ENCODE results near the gene LHB.
"Not testable (repeated sequence)": the region's sequence is repeated elsewhere in the genome, so short reads cannot be mapped to it uniquely, and the experiment has no call there.

LHB gene

GRCh38 chr19:49049011-49049410 lies 32.1 kb upstream of the LHB start, which contains the start of gene CGB8:
TSS of gene CGB8 (minus strand) at chr19:49049111. CDS start at chr19:49048739, 372 bp downstream.
- H3K4me1 Mint-ChIP-seq (ENCODE audit: low read depth); H3K4me3 Mint-ChIP-seq; H3K27me3 Mint-ChIP-seq (ENCODE audit: low read depth); H3K9me3 Mint-ChIP-seq; H3K27ac Mint-ChIP-seq; H3K36me3 Mint-ChIP-seq (ENCODE audit: low read depth): not testable (repeated sequence)

GRCh38 chr19:49043548-49043947 lies 26.7 kb upstream of the LHB start, which contains the start of gene CGB5:
TSS of gene CGB5 (plus strand) at chr19:49043848. CDS start at chr19:49044210, 362 bp downstream.
- not testable (repeated sequence) for H3K36me3 Mint-ChIP-seq (ENCODE audit: low read depth); H3K4me1 Mint-ChIP-seq (ENCODE audit: low read depth); H3K27me3 Mint-ChIP-seq (ENCODE audit: low read depth); H3K27ac Mint-ChIP-seq; H3K9me3 Mint-ChIP-seq; H3K4me3 Mint-ChIP-seq

GRCh38 chr19:49042666-49043065 lies 25.8 kb upstream of the LHB start:
- not testable (repeated sequence) for H3K4me3 Mint-ChIP-seq; H3K27me3 Mint-ChIP-seq (ENCODE audit: low read depth); H3K9me3 Mint-ChIP-seq; H3K27ac Mint-ChIP-seq; H3K36me3 Mint-ChIP-seq (ENCODE audit: low read depth); H3K4me1 Mint-ChIP-seq (ENCODE audit: low read depth)

- no peak overlapping the region for H3K27ac Mint-ChIP-seq
These were observed 25.3 kb upstream of the LHB start for GRCh38 chr19:49042177-49042576.

GRCh38 chr19:49039736-49040135 lies 22.8 kb upstream of the LHB start:
- not testable (repeated sequence) for H3K4me3 Mint-ChIP-seq; H3K9me3 Mint-ChIP-seq; H3K4me1 Mint-ChIP-seq (ENCODE audit: low read depth); H3K27ac Mint-ChIP-seq; H3K36me3 Mint-ChIP-seq (ENCODE audit: low read depth); H3K27me3 Mint-ChIP-seq (ENCODE audit: low read depth)

More at GRCh38 chr19:49042177-49042576, 25.3 kb upstream of the LHB start:
- no peaks in the 10 kb centered on the region for H3K27me3 Mint-ChIP-seq (ENCODE audit: low read depth)
- H3K36me3 Mint-ChIP-seq (ENCODE audit: low read depth): no peaks in the 10 kb centered on the region
- H3K9me3 Mint-ChIP-seq: no peaks in the 10 kb centered on the region
- no peak overlapping the region for H3K4me3 Mint-ChIP-seq
- H3K4me1 Mint-ChIP-seq (ENCODE audit: low read depth): no peaks in the 10 kb centered on the region

- H3K9me3 Mint-ChIP-seq; H3K27me3 Mint-ChIP-seq (ENCODE audit: low read depth); H3K36me3 Mint-ChIP-seq (ENCODE audit: low read depth); H3K4me3 Mint-ChIP-seq; H3K27ac Mint-ChIP-seq; H3K4me1 Mint-ChIP-seq (ENCODE audit: low read depth): not testable (repeated sequence)
These were observed 21.8 kb upstream of the LHB start for GRCh38 chr19:49038557-49039276.

GRCh38 chr19:49038111-49038510 lies 21.2 kb upstream of the LHB start:
- H3K36me3 Mint-ChIP-seq (ENCODE audit: low read depth); H3K9me3 Mint-ChIP-seq; H3K4me1 Mint-ChIP-seq (ENCODE audit: low read depth); H3K27ac Mint-ChIP-seq; H3K27me3 Mint-ChIP-seq (ENCODE audit: low read depth); H3K4me3 Mint-ChIP-seq: not testable (repeated sequence)

- H3K36me3 Mint-ChIP-seq (ENCODE audit: low read depth); H3K9me3 Mint-ChIP-seq; H3K27me3 Mint-ChIP-seq (ENCODE audit: low read depth); H3K27ac Mint-ChIP-seq; H3K4me1 Mint-ChIP-seq (ENCODE audit: low read depth); H3K4me3 Mint-ChIP-seq: not testable (repeated sequence)
These were observed 19.9 kb upstream of the LHB start, which contains the start of gene CGB1 for GRCh38 chr19:49036815-49037214. TSS of gene CGB1 (minus strand) at chr19:49036895. CDS start at chr19:49036711, 184 bp downstream.

- not testable (repeated sequence) for H3K4me1 Mint-ChIP-seq (ENCODE audit: low read depth); H3K36me3 Mint-ChIP-seq (ENCODE audit: low read depth); H3K9me3 Mint-ChIP-seq; H3K27me3 Mint-ChIP-seq (ENCODE audit: low read depth)
- H3K27ac Mint-ChIP-seq: peak within 1 kb of the TSS; percentile 72
- peak within 1 kb of the TSS; percentile 17 for H3K4me3 Mint-ChIP-seq
These were observed 14.9 kb upstream of the LHB start, which contains the start of gene CGB2 for GRCh38 chr19:49031642-49032301. TSS of gene CGB2 (plus strand) at chr19:49031890. CDS start at chr19:49032096, 206 bp downstream.

GRCh38 chr19:49030323-49030722 lies 13.4 kb upstream of the LHB start:
- not testable (repeated sequence) for H3K36me3 Mint-ChIP-seq (ENCODE audit: low read depth); H3K9me3 Mint-ChIP-seq; H3K27ac Mint-ChIP-seq; H3K4me1 Mint-ChIP-seq (ENCODE audit: low read depth); H3K27me3 Mint-ChIP-seq (ENCODE audit: low read depth); H3K4me3 Mint-ChIP-seq

- not testable (repeated sequence) for H3K27me3 Mint-ChIP-seq (ENCODE audit: low read depth); H3K9me3 Mint-ChIP-seq; H3K36me3 Mint-ChIP-seq (ENCODE audit: low read depth); H3K4me3 Mint-ChIP-seq; H3K4me1 Mint-ChIP-seq (ENCODE audit: low read depth); H3K27ac Mint-ChIP-seq
These were observed 12.9 kb upstream of the LHB start for GRCh38 chr19:49029749-49030148.

GRCh38 chr19:49028686-49029085 lies 11.8 kb upstream of the LHB start:
- H3K27me3 Mint-ChIP-seq (ENCODE audit: low read depth); H3K36me3 Mint-ChIP-seq (ENCODE audit: low read depth); H3K4me1 Mint-ChIP-seq (ENCODE audit: low read depth); H3K4me3 Mint-ChIP-seq; H3K27ac Mint-ChIP-seq; H3K9me3 Mint-ChIP-seq: not testable (repeated sequence)

- not testable (repeated sequence) for H3K4me1 Mint-ChIP-seq (ENCODE audit: low read depth); H3K36me3 Mint-ChIP-seq (ENCODE audit: low read depth); H3K9me3 Mint-ChIP-seq; H3K27ac Mint-ChIP-seq; H3K27me3 Mint-ChIP-seq (ENCODE audit: low read depth); H3K4me3 Mint-ChIP-seq
These were observed 8.7 kb upstream of the LHB start for GRCh38 chr19:49025599-49025998.

- not testable (repeated sequence) for H3K36me3 Mint-ChIP-seq (ENCODE audit: low read depth); H3K4me1 Mint-ChIP-seq (ENCODE audit: low read depth); H3K27ac Mint-ChIP-seq; H3K9me3 Mint-ChIP-seq; H3K4me3 Mint-ChIP-seq
- peaks cover 13% of the 10 kb centered on the region for H3K27me3 Mint-ChIP-seq (ENCODE audit: low read depth)
These were observed 8.2 kb upstream of the LHB start for GRCh38 chr19:49025088-49025487.

- H3K4me3 Mint-ChIP-seq; H3K9me3 Mint-ChIP-seq; H3K27ac Mint-ChIP-seq; H3K36me3 Mint-ChIP-seq (ENCODE audit: low read depth); H3K4me1 Mint-ChIP-seq (ENCODE audit: low read depth): not testable (repeated sequence)
- peaks cover 20% of the 10 kb centered on the region for H3K27me3 Mint-ChIP-seq (ENCODE audit: low read depth)
These were observed 7.3 kb upstream of the LHB start, which contains the start of gene CGB3 for GRCh38 chr19:49024233-49024632. TSS of gene CGB3 (minus strand) at chr19:49024333. CDS start at chr19:49023971, 362 bp downstream.
